HG03095 (cell line): ENCODE measurements around the gene CDH9.
"Not testable (repeated sequence)": the region's sequence is repeated elsewhere in the genome, so short reads cannot be mapped to it uniquely, and the experiment has no call there.

Source experiments
- ATAC-seq: cut with Tn5 transposase; IDR thresholded peaks from one replicate; pipeline ENCODE4 v1.9.1; 2021; ENCODE audit warnings: moderate library complexity; ENCODE audit not compliant: unreplicated experiment

CDH9 gene

GRCh38 chr5:26959290-26959689 is 79.1 kb downstream of the CDH9 start:
- no peak for ATAC-seq

- no peak for ATAC-seq
Measured at GRCh38 chr5:26955161-26955560, 83.2 kb downstream of the CDH9 start.

DNA sequence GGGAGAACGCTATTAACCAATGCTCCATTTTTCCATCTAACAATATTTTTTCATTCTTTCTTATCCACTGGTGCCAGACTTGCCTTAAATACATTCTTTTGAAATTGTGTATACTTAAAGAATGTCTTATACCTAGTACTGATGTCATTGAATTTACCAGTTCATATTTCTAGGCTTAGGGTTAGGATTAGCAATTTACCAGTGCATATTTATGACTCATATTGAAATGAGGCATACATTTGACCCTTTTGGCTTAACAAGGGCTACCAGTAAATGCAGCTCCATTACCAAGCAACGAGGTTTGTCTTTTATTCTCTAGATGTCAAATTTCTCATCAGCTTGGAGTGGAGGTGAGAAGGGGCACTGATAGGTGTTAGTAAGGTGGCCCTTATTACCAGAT is 89.5 kb downstream of the CDH9 start:
- no peak for ATAC-seq

DNA sequence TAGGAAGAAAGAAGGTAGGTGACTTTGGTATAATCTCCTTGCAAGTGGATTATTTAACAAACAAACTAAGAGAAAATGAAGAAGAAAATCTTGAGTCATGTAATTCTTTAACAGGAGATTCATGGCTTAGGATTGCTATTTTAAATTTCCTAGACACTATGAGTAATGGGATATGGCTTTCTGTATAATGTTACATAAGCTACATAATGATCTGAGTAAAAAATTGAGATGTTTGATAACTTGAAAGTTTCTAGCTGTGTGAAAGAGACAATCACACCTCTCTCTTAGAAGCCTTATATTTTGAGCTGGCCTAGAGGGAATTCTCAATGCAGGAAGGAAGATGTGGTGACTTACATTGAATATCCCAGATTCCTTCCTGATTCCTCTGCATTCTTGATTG is 92.5 kb downstream of the CDH9 start:
- no peak for ATAC-seq

GRCh38 chr5:26942481-26942880 is 95.9 kb downstream of the CDH9 start:
- no peak for ATAC-seq

GRCh38 chr5:26940994-26941393 is 97.4 kb downstream of the CDH9 start:
- ATAC-seq = no peak

DNA sequence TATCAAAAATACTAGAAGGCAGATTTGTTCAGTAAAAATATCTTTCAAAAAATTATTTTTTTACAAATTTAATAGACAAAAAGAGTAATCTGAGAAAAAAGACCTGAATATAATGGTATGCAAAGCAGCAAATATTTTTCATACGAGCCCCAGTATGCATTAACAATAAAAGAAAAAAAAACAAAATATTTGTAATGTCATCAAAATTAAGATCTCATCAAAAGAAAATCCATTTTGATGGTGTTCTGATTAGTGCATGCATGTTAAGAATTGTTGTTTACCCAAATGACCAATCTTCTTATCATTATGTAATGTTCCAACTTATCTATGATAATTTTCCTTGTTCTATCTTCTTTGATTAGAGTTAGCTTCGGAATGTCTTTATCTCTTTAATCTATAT is 106.1 kb downstream of the CDH9 start:
- ATAC-seq = no peak

GRCh38 chr5:26921439-26921838 is 116.9 kb downstream of the CDH9 start:
- ATAC-seq = no peak

- no peak for ATAC-seq
Measured at GRCh38 chr5:26903469-26903868, 134.9 kb downstream of the CDH9 start.

- no peak for ATAC-seq
Measured at GRCh38 chr5:26894719-26895263, 143.6 kb downstream of the CDH9 start.

GRCh38 chr5:26893078-26893477 is 145.3 kb downstream of the CDH9 start:
- no peak for ATAC-seq

DNA sequence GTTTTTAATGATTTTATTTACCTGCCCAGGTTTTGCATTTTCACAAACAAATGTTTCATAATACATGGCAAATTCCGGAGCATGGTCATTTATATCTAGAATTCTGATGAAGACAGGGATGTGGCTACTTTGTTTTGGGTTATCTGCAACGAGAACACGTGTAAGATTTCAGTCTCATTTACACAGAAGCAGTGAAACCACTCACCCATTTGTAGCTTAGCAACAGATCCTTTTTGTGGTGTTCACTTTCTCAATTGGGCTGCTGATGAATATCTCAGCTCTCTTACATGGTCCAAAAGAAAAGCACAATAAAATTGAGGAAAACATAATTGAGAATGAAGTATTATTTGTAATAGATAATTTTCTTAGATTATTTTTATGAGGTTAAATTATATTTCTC is 148.6 kb downstream of the CDH9 start:
- no peak for ATAC-seq

DNA sequence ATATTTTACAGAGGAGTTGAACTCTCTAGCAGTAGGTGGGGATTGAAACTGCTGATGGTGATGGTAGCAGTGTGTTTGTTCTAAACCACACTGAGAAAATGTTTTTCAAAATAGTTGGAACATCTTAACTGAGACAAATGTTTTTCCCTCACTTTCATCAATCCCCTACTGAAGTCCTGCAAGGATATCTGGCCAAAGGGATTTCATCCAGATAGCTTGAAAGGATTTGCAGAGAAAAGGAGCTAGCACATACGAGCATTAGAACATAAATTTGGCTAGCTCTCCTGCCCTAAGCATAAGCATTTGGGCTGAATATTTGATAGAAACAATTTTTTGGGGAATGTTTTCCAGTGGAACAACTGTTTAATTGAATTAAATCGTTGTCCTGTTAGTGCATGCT is 153.9 kb downstream of the CDH9 start:
- no peak for ATAC-seq

GRCh38 chr5:26883375-26883774 is 155.0 kb downstream of the CDH9 start:
- no peak for ATAC-seq

GRCh38 chr5:26881901-26882300 is 156.5 kb downstream of the CDH9 start:
- ATAC-seq = no peak

DNA sequence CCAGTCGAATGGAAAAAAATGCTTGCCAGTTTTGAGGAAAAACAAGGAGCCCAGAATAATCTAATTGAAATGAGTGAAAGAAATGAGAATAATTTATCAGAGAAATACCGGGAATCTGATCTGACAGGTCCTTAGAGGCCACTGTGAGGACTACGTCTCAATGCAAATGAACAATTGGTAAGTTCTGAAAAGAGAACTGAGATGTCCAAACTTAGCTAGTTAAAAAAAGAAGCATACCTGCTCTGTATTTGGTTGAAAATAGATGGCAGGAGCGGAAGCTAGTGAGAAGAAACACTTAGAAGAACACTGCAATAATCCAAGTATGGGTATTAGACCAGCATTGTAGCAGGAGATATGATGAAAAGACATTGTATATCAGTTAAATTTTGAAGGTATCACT is 161.2 kb downstream of the CDH9 start:
- ATAC-seq = no peak

DNA sequence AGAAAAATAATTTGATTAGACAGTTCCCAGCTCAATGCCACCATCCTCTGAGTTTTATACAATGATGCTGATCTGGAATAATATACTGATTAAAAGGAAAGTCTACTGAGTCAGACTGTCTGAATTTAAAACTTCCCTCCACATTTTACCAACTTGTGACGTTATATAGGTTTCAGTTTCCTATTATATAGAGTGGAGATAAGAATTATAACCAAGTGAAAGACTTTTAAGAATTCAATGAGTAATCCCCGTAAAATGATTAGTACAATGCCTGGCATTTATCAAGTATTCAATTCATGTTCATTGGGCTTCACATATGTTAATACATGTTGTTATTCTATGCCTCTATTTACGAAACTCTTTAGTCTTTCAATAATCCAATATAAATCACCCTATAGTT is 166.0 kb downstream of the CDH9 start:
- no peak for ATAC-seq

- no peak for ATAC-seq
Measured at GRCh38 chr5:26869781-26870180, 168.6 kb downstream of the CDH9 start.

DNA sequence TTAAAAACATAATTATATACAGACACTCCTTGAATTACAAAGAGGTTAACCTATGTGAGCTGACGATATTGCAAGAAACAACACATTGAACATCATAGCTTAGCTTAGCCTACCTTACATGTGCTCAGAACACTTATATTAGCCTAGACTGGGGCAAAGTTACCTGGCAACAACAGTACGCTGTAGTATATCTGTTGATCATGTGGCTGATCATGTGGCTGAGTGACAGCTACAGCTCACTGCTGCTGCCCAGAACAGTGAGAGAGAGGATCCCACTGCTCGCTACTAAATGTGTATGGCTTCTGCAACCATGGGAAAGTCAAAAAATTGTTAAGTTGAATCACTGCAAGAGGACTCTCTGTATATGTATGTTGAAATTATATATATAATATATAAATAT is 169.9 kb downstream of the CDH9 start:
- ATAC-seq = no peak

DNA sequence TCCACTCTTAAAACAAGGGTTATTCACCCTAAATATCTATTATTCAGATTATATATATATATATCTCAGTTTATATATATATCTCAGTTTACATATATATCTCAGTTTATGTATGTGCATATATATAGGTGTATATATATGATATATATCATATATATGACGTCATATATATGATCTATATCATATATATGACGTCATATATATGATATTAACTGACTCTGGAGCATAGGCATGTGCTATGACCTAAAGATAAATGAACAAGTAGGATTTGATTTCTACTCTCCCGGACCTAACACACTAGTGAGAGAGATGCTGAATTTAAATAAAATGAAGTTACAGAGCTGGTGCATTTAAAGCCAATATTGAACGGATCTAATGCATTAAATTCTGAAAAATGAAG is 174.3 kb downstream of the CDH9 start:
- ATAC-seq = no peak

- no peak for ATAC-seq
Measured at GRCh38 chr5:26856238-26856637, 182.1 kb downstream of the CDH9 start.

- not testable (repeated sequence) for ATAC-seq
Measured at GRCh38 chr5:26852450-26852849, 185.9 kb downstream of the CDH9 start.

DNA sequence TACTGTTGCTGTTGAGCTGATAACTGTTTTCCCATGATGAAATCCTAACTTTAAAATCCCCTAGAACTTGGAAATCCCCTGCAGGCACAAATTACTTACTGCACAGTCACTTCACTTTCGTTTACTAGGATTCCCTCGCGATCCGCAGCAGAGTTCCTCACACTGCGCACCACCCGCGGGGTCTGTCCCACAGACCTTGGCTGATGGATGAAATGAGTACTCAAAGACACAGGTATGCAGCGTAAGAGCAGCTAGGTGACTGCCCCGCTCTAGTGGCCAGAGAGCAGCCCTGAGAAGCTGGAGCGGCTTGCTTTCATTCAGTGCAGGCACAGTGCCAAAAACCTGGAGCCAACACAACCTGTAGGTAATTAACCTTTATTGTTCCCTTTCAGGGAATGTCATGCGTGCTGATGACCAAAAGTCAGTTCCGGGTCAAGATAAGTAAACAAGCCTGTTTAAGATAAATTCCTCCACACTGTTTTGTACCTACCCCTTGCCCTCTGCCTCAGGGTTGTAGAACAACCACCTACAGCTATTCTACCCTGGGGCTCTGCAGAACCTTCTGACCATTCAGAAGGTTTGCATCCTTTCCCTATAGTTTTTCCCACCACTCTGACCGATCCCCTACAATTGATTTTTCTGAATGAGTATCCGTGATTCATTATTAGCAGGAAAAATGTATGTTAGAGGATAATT is 191.2 kb downstream of the CDH9 start:
- no peak for ATAC-seq
